HG03139 (cell line): ENCODE data around the gene LIMS2.

Experiments
- ATAC-seq: cut with Tn5 transposase; IDR thresholded peaks from one replicate; pipeline ENCODE4 v1.9.1; 2021; ENCODE audit not compliant: unreplicated experiment

The LIMS2 gene

DNA sequence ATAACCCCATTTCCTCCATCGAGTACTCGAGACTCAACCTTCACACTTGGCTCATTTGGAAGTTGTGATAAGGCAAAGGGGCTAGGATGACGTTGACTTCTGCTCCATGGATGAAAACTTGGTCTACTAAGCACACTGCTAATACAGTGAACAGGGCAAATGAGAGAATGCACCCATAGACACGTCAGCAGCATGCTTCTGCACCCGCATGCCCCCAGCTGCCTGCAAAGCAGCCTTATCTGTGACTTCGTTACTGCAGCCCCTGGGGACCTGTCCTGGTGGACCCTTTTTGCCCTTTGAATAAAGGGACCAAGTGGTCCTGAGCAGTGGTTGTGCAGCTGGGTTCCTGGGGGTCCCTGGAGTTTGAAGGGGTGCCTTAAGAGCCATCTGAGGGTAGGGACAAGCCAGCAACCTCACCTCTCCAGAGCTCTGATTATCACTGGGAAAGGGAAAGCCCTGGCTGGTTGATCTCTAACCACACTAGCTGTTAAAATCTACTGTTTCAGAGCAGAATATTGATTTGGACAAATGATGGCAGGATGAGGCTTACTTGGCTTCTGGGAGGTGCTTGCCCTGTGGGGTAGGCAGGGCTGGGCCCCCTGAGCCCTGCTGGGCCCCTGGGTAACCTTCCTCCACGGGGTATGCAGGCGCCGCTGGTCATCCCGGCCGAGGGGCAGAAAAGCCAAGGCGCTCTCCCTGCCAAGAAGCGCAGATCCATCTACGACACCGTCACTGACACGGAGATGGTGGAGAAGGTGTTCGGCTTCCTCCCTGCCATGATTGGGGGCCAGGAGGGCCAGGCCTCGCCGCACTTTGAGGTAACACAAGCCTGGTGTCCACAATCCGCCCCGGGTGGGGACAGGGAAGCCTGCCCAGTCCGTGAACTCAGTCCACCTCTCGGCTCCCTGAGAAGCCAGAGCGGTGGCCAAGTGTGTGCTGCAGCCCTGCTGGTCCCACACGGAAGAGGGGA, 67.0 kb downstream of the LIMS2 start:
- no peak for ATAC-seq

- no peak for ATAC-seq
Observed at GRCh38 chr2:127607399-127607908, 67.9 kb downstream of the LIMS2 start.

DNA sequence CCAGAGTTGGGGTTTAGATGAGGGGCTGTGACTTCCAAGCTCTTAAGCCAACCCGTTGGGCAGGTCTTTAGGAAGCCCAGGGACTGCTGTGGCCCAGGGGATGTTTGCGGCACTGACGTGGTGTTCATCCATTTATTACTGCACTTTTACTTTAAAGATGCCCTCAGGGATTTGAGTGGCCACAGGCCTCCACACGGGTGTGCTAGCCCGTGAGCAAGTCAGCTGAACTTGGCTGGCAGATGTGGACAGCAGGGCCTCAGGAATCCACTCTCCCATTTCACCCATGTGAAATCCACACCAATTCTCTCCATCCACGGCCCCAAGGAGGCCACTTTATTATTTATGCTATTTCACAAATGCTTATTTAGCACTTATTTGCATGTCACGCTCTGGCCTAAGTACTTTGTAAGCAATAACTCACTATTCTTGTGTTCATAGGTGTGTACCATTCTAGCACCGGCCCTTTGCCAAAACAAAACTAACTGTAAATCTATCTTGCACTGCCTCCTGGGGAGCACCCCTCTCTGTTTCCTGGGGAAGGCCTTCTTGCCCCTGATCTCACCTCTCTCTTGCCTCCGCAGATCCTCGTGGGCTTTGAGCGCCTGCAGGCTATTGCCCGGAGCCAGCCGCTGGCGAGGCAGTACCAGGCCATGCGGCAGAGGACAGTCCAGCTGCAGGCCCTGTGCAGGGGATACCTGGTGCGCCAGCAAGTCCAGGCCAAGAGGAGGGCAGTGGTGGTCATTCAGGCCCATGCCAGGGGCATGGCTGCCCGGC, 68.5 kb downstream of the LIMS2 start:
- no peak for ATAC-seq

- ATAC-seq, result no peak
Observed at GRCh38 chr2:127605691-127606263, 69.6 kb downstream of the LIMS2 start.

DNA sequence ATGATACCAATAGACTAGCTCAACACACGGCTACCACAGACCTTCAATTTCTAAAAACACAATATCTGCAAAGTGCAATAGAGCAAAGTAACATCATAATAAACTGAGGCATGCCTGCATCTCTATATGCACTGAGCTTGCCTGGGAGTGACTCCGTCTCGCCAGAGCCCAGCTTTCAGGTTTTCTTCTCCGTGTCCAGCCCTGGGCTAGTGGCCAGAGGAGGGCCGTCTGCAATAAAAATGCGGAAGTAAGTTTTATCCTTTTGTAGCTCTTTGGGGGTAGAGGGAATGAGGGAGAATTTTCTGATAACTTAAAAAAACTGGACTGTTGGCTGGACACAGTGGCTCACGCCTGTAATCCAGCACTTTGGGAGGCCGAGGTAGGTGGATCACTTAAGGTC, 70.3 kb downstream of the LIMS2 start:
- no peak for ATAC-seq

GRCh38 chr2:127599211-127599610, 76.1 kb downstream of the LIMS2 start:
- ATAC-seq, result no peak

GRCh38 chr2:127598711-127599110, 76.6 kb downstream of the LIMS2 start:
- ATAC-seq, result no peak

- ATAC-seq, result no peak
Observed at GRCh38 chr2:127597984-127598380, 77.3 kb downstream of the LIMS2 start.

DNA sequence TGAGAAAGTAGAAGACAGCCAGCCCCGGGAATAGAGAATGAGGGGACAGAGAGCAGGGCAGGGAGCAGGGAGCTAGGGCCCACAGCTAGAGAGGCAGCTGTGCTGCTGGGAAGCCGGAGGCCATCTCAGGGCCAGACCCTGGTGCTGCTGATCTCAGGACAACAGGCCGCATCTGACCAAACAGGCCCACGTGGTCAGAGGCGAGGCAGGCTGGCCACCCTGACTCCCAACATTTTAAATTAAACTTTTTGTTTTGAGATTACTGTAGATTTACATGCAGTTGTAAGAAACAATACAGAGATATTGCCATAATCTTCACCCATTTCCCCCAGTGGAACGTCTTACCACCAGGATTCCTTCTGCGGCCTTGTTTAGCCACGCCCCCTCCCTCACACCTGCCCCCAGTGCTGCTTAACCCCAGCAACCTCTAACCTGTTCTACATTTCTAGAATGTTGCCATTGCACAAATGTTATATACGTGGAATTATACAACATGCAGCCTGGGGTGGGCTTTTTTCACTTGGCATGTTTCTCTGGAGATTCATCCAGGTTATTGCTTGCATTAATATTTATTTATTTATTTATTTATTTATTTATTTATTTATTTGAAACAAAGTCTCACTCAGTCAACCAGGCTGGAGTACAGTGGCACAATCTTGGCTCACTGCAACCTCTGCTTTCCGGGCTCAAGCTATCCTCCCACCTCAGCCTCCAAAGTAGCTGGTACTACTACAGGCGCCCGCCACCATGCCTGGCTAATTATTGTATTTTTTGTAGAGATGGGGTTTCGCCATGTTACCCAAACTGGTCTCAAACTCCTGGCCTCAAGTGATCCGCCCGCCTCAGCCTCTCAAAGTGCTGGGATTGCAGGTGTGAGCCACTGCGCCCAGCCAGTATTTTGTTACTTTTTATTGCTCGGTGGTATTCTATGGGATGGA, 78.0 kb downstream of the LIMS2 start:
- ATAC-seq, result no peak

DNA sequence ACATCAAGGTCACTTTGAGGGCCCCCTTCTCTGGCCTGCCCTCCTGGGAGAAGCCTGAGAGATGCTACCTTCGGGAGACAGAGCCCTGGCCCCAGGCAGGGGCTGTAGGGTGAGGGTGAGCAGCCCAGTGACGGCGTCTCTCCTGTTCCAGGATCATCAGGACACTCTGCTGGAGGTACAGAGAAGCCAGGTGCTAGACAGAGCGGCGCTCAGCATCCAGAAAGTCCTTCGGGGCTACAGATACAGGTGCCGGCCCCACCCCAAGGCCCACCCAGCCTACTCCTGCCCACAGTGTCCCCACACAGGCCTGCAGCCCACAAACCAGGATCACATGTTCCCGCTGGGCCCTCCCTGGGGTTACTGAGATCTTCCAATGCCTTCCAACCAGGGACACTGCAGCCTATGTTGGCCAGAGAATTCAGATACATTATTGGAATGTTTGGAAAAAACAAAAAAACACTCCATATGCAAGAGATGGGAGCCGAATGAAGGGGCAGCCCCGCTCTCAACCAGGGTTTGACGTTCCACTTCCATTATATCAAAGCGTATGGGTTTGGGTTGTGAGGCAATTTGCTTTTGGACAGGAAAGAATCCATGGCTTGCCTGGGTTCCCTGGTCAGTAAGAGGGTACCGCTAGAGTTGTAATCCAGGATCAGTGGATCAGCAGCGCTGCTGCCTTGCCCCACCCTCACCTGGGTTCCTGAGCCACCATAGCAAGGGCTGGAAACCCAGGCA, 78.9 kb downstream of the LIMS2 start:
- no peak for ATAC-seq

DNA sequence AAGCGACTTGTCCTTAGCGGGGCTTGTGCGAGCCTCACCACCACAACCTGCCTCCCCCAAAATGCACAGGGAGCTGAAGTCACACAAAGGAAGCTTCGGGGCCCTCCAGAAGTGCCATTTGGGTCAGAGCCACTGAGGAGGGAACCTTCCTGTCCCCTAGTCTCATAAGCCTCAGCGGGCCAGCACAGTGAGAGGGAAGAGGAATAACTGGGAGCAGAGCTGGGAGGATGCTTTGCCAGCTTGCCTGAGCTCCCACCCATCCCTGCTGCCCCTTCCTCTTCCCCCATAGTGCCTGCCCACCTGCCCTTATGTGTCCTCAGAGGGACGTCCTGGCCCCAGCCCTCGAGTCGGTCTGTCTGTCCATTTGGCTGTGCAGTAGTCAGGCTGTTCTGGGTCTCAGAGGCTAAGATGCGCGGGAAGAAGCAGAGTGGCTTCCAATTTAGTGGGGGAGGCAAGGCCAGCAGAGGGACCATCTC, 81.2 kb downstream of the LIMS2 start:
- ATAC-seq, result no peak

DNA sequence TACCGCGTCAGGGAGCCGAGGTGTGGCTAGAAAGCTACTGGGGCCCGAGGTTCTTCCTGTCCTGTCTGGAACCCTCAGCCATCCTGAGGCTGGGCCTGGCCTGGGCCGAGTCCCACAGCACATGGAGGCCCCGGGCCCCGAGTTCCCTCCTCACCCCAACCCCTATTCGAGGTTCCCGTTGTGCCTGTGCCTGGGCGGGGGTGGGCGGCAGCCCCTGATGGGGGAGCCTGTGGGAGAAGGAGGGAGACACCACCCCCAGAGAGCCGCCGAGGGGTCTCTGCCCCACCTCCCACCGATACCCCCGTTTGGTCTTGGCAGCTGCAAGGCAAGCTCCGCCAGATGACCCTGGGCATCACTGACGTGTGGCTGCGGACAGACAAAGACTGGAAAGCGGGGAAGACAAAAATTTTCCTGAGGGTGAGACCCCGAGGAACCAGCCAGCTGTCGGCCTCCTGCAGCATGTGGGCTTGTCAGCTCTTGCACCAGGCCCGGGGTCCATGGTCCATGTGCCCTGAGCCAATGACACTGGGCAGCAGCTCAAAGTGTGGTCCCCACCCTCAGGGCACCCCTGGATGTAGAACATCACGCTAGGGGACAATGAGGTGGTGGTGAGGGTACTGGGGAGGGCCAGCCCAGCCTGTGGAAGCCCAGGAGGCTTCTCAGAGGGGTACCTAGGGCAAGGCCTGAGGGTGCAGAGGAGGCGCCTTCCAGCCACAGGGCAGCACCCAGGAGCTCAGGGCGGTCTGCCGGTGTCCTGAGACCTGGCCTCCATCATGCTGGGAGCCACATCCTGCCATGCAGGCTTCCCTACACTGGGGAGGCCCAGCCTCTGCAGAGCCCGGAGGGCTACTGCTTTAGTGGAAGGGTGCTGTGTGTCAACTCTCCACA, 81.9 kb downstream of the LIMS2 start:
- ATAC-seq, result no peak

GRCh38 chr2:127592761-127593227, 82.5 kb downstream of the LIMS2 start:
- no peak for ATAC-seq

GRCh38 chr2:127591221-127591923, 84.0 kb downstream of the LIMS2 start:
- peak; percentile 87 for ATAC-seq

DNA sequence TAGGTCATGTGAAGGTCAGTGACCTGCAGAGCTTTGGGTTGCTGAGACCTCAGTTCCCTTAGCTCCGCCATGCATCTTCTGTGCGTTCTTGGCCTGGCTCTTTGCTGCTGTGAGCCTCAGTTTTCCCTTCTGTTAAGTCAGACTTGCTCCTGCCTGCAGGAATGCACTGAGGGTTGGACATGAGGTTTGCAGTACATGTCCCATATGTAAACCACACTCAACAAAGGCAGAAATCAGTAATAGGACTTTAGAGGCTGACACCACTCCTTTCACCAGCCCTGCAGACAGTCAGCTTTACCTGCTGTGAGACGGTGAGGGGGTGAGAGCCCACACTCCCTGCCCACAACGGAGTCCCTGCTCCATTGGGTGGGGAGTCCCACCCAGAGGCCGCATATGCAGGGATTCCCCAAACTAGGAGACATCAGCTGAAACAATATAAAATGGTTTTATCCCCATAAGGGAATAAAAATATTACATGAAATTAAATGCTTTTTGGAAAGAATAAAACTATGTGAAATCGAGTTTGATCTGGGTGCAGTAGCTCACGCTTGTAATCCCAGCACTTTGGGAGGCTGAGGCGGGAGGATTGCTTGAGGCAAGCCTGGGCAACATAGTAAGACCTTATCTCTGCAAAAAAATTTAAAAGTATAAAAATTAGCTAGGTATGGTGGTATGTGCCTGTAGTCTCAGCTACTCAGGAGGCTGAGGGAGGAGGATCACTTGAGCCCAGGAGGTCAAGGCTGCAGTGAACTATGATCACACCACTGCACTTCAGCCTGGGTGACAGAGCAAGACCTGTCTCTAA, 84.7 kb downstream of the LIMS2 start:
- no peak for ATAC-seq

- ATAC-seq, result no peak
Observed at GRCh38 chr2:127589841-127590240, 85.5 kb downstream of the LIMS2 start.

- ATAC-seq, result no peak
Observed at GRCh38 chr2:127589358-127589757, 86.0 kb downstream of the LIMS2 start.
